Posterior cingulate gyrus (tissue), 11 donors: ENCODE results near the gene PMS1.
A peak's percentile ranks its signal among the peaks of the same experiment; 100 is the strongest.
"Not testable (repeated sequence)": the region's sequence is repeated elsewhere in the genome, so short reads cannot be mapped to it uniquely, and the experiment has no call there.

Experiments used
- DNase-seq, 10 donors: peaks; one replicate each; pipeline versions ENCODE4 v3.0.0 to v3.0.0-alpha.2; 2020 to 2021; ENCODE audit warnings: mixed read lengths in 3 of 10
- intact Hi-C: fragments of 100-400 bp; cut with DNase I; formaldehyde crosslinking; loops from one replicate; pipeline ENCODE4 v1.15.1; 2023

The PMS1 gene

DNA sequence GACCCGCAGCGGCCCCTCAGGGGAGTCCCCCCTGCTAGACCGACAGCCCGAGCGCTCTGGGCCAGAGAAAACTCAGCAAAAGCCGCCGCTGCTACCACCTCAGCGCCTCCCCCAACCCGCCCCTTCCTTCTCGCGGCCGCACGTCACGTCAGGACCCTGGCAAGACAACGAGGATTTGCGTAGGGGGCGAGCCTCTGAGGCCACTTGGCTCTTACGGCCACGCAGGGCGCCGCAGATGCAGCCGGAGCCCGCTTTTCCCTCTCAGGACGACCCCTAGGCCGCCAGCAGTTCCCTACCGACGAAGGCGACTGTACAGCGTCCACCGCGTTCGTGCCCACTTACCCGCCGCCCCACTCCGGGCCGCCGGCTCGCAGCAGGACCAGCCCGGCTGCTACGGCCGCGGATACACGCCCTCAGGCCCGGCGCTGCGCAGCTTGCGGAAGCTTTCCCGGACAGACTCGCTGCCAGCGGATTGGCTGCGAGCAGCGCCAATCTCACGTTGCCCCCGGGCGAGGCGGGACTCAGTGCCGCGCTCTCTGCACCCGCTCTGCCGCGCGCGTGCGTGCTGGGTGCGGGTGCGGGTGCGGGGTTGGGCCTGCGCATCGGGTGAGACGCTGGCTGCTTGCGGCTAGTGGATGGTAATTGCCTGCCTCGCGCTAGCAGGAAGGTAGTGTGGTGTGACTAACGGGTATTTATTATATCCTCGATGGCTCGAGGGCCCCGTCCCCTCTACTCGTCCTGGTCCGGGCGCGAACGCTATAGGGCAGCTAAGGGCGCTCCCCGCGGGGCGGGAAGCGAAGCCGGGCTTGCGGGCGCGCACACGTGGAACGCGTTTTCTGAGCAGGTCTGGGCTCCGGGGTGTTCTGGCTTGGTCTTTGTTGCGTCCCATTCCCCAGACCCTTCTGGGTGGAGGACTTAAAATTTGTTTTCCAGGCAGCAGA, at the start of gene PMS1, which contains the start of gene ORMDL1:
PMS1 (plus strand) TSS at position 524 of the 941 bp plus-strand sequence. CDS start 7,360 bp downstream, outside the sequence.
ORMDL1 (minus strand) TSS at position 413 of the 941 bp plus-strand sequence. CDS start 1,744 bp downstream, outside the sequence.
- DNase-seq: peak; percentile 94 to 100 (median 97)
- intact Hi-C loops: loop anchor here (10.0 kb wide), 1 partner anchor 339 kb away; the partner anchor contains the start of gene WDR75

DNA sequence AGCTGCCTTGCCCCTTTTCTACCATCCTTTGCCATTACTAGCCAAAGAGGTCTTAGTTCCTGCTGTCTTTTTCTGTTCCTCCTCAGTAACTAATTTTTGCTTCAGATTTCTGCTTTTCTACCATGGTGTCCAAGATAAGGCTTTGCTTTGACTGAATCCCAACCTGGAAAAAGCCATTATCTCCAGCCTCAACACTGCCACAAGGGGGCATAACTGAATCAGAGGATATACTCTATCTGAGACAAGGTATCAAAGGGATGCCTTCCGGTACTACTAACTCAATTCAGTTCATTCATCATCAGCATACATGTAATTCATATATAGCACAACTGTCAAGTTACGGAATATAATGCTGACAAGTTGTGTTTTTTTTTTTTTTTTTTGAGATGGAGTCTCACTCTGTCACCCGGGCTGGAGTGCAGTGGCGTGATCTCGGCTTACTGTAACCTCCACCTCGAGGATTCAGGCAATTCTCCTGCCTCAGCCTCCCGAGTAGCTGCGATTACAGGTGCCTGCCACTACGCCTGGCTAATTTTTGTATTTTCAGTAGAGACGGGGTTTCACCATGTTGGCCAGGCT, 33.1 kb upstream of the PMS1 start:
- DNase-seq: no peak
- intact Hi-C loops: no loop called here

- DNase-seq: no peak
- intact Hi-C loops: no loop called here
Measured at GRCh38 chr2:189756311-189756952, 27.8 kb upstream of the PMS1 start.

DNA sequence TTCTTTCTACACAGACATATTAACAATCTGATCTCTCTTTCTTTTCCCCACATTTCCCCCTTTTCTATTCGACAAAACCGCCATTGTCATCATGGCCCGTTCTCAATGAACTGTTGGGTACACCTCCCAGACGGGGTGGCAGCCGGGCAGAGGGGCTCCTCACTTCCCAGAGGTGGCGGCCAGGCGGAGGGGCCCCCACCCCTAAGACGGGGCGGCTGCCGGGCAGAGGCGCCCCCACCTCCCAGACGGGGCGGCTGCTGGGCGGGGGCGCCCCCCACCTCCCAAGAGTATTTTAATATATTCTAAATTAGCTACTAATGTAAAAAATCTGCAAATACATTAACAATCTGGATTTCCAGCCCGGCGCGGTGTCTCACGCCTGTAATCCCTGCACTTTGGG, 24.1 kb upstream of the PMS1 start:
- intact Hi-C loops: loop anchor here (5.0 kb wide), 1 partner anchor 98 kb away; the partner anchor contains the start of gene ASNSD1
- not testable (repeated sequence) for DNase-seq

- DNase-seq: no peak
- intact Hi-C loops: loop anchor here (5.0 kb wide), 1 partner anchor 100 kb away; the partner anchor contains the start of gene ASNSD1
Measured at GRCh38 chr2:189762229-189762550, 22.1 kb upstream of the PMS1 start.

GRCh38 chr2:189762551-189763298, 21.5 kb upstream of the PMS1 start, which contains the start of gene OSGEPL1:
Gene OSGEPL1 (minus strand): TSS chr2:189762792. CDS start chr2:189761640, 1,152 bp downstream.
- intact Hi-C loops: loop anchor here (5.0 kb wide), 1 partner anchor 100 kb away; the partner anchor contains the start of gene ASNSD1
- peak; percentile 91 to 99 (median 96) for DNase-seq

- DNase-seq: no peak
- intact Hi-C loops: loop anchor here (5.0 kb wide), 1 partner anchor 102 kb away; the partner anchor contains the start of gene ASNSD1
Measured at GRCh38 chr2:189763908-189764661, 20.2 kb upstream of the PMS1 start.

GRCh38 chr2:189770590-189771322, 13.5 kb upstream of the PMS1 start:
- intact Hi-C loops: no loop called here
- no peak for DNase-seq

GRCh38 chr2:189772212-189772611, 12.0 kb upstream of the PMS1 start:
- DNase-seq: no peak
- intact Hi-C loops: no loop called here

- DNase-seq: no peak
- intact Hi-C loops: loop anchor here (10.0 kb wide), 1 partner anchor 337 kb away; the partner anchor contains the start of gene WDR75
Measured at GRCh38 chr2:189782221-189782671, 2.0 kb upstream of the PMS1 start.

DNA sequence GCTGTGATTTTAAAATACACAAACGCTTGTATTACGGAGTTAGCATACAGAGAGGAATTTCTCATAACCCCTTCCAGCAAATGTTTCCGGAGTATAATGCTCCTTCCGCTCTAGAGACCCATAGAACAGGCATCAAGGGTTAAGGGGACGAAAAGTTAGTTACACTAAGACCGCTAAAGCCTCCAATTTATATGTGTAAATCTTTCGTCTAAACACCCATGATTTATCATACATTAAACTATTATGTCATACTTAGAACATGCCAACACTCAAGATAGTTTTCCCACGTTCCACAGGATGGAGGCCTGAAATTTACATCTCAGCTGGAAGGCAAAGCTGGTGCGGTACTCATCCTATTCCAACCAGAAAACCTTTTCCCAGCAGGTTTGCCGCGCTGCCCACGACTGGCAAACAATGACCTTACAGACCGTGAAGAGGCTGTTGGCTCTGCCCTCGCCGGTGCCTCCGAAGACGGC, 761 bp upstream of the PMS1 start:
- intact Hi-C loops: loop anchor here (10.0 kb wide), 1 partner anchor 339 kb away; the partner anchor contains the start of gene WDR75
- no peak for DNase-seq

- no peak for DNase-seq
- intact Hi-C loops: no loop called here
Measured at GRCh38 chr2:189791338-189792042, 7.2 kb downstream of the PMS1 start.

GRCh38 chr2:189794310-189794709, 10.1 kb downstream of the PMS1 start:
- intact Hi-C loops: no loop called here
- no peak for DNase-seq

GRCh38 chr2:189797902-189798301, 13.7 kb downstream of the PMS1 start:
- intact Hi-C loops: loop anchor here (5.0 kb wide), 1 partner anchor 274 kb away; no protein-coding TSS in a partner anchor
- DNase-seq: no peak

DNA sequence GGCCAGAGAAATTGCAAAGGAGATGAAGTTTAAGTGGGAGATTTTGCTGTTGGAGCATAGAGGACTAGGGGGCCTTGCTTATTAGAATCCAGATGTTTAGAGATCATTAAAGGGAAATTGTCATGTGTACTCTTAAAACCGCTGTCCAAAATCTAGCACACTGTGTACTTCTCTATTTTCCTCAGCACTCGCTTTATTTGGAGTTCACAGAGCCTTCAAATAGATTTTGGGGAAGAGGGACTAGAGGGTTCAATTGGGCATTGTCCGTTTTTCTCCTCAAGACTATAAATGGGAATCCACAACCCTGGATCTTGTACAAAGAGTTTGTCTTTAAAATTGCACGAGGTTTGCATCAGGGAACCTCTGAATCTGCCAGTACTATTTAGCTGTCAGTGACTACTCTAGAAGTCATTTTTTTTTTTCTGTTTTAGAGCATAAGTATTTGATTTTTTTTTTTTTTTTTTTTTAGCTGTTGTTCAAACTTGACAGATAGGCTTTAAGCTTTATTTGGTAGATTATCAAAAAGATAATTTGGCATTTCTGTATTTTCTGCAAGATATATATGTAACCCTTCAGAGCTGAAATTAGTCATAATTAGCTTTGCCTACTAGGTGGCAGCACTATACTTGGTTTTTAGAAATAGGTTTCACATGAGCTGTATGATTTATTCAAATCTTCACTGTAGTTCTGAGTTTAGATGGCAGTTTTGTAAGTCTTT, 14.2 kb downstream of the PMS1 start:
- intact Hi-C loops: loop anchor here (5.0 kb wide), 1 partner anchor 274 kb away; no protein-coding TSS in a partner anchor
- no peak for DNase-seq

DNA sequence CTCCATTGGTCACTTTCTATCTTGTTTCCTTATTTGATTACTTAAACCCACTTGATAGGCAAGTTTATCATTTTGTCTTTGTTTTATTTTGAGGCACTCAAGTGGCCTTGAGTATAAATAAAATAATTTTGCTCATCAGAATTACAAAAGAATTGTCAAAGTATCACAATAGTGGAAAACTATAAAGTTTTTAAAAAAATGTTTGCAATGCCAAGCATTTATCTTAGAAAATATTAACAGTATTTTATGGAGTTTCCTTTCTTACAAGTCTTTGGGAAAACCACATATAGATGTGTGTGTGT, 14.7 kb downstream of the PMS1 start:
- intact Hi-C loops: loop anchor here (5.0 kb wide), 1 partner anchor 273 kb away; no protein-coding TSS in a partner anchor
- DNase-seq: no peak

DNA sequence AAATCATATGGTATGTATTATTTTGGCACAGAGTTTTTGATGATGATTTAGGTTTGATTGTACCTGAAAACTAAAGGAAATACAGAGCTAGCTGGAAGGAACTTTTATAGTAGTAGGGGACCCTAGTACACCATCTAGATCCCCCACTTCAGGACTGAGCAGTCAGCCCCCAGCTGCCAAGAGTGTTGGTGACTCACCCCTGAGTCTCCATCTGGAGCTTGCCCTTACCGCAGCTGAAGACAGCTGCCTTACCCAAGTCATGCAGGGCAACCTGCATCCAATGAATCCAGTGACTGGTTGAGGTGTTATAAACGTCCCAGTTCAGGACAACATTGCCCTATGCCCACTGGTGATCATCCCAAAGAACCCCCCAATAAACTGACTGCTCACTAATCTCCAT, 15.3 kb downstream of the PMS1 start:
- intact Hi-C loops: loop anchor here (5.0 kb wide), 1 partner anchor 273 kb away; no protein-coding TSS in a partner anchor
- peak in 1 of 10 donors; percentile 68 for DNase-seq
